GM10847 (cell line): ENCODE results near the gene BAK1.

ENCODE experiments used
- POLR2A ChIP-seq: IDR thresholded peaks from 2 replicates; pipeline ENCODE4 v1.6.1; 2011; ENCODE audit not compliant: insufficient read length; ENCODE audit errors: extremely low read depth

BAK1 gene

DNA sequence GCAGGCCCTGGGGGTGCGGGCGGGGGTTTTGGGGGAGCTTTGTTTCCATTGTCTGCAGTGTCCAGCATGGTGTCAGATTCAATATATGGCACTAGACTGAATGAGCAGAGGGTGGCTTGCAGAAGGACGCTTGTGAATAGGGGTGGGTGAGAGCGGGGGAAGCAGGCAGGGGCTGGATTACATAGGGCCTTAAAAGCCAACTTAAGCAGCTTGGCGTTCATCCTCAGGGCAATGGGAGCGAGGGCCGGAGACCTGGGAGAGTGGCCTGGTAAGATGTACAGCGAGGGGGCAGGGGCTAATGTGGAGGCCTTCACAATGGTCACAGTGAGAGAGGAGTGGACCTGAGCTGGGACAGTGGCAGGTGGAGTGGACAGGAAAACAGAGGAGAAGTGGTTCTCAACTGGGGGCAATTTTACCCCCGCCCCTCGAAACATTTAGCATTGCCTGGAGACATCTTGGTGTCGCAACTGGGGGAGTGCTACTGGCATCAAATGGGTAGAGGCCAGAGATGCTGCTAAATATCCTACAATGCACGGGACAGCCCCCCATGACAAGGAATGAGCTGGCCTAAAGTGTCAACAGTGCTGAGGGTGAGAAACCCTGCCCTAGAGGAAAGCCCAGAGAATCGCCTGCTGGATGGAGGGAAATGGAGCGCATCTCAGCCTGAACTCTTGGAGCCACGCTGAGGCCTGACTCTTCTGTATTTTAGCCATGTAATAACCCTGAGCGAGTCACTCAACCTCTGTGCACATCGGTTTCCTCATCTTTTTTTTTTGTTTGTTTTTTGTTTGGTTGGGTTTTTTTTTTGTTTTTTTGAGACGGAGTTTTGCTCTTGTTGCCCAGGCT is 15.1 kb upstream of the BAK1 start:
- TF ChIP-seq POLR2A, result no peak

DNA sequence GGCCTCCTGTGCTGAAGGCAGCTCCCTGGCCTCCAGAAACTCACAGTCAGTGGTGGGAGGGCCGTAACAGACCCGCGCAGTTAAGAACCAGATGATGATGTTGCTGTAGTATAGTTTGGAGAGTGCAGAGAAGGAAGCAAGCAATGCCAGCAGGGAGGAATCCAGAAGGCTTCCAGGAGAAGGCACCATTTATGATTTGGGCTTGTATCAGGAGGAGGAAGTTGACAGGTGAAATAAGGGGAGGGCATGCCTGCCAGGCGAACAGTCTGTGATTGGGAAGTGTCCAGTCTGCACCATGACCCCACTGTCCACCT is 13.3 kb upstream of the BAK1 start:
- no peak for TF ChIP-seq POLR2A

DNA sequence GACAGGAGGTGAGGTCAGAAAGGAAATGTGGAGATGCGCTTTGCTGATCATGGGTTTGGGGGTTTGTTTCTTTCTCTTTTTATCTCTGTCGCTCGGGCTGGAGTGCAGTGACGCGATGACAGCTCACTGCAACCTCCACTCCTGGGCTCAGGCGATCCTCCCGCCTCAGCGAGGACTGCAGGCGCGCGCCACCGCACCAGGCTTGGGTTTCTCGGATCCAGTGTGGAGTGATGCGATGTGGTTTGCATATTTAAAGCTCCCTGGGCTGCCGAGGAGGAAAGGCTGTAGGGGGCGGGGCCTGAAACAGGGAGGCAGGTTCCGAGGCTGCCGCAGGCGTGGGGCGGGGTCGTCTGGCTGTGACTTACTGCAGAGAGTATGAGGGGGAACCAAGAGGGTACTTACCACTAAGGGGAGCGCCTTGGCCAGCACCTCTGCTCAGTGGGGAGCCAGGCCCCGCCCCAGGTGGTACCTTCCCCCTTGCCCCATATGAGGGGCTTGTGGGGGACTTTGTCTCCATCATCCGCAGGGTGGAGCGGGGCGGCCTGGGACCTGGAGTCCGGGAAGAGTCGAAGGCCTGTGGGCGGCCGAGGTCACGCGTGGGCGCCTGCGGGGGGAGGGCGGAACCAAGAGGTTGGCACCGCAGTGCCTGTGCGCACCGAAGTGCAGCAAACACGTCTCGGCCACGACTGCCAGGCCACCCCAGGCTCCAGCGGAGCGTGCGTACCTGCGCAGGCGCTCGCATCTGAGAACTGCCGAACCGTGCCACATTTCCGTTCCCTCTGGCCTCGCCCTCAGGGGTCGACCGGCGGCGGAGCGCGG is 12.7 kb upstream of the BAK1 start:
- no peak for TF ChIP-seq POLR2A

DNA sequence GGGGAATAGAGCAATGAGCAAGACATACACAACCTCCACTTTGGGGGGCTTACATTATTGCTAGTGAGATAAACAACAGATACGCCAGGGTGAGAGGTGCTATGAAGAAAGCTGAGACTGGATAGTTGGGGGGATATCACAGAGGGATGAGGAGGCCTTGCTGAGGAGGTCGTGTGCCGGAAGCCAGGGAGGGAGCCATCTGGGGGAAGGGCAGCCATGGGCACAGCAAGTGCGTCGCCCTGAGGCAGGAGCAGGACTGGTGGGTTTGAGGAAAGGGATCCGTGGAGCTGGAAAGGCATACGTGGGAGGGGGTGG is 12.2 kb upstream of the BAK1 start:
- TF ChIP-seq POLR2A, result no peak

DNA sequence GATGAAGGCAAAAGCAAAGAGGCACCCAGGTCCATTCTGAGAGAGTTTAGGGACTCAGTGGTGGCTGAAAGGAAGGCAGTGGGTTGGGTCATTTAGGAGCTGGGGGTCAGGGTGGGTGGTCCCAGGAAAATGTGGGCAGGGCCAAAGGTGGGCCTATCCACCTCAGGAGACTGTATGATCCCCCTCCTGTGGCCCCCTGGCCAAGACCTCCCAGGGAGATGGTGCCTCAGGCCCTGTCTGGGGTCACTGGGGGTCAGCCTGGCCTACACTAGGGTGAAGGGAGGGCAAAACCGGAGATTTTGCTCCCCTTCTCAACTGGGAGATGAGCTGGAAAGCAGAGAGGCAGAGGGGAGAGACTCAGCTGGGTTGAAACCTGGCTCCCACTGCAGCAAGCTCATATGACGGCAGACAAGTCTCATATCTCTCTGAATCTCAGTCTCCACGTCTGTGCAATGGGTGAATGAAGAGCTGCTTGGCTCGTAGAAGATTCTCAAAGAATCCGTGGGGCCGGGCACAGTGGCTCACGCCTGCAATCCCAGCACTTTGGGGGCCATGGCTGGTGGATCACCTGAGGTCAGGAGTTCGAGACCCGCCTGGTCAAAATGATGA is 11.5 kb upstream of the BAK1 start:
- no peak for TF ChIP-seq POLR2A

GRCh38 chr6:33590531-33591198 is 10.6 kb upstream of the BAK1 start:
- no peak for TF ChIP-seq POLR2A

DNA sequence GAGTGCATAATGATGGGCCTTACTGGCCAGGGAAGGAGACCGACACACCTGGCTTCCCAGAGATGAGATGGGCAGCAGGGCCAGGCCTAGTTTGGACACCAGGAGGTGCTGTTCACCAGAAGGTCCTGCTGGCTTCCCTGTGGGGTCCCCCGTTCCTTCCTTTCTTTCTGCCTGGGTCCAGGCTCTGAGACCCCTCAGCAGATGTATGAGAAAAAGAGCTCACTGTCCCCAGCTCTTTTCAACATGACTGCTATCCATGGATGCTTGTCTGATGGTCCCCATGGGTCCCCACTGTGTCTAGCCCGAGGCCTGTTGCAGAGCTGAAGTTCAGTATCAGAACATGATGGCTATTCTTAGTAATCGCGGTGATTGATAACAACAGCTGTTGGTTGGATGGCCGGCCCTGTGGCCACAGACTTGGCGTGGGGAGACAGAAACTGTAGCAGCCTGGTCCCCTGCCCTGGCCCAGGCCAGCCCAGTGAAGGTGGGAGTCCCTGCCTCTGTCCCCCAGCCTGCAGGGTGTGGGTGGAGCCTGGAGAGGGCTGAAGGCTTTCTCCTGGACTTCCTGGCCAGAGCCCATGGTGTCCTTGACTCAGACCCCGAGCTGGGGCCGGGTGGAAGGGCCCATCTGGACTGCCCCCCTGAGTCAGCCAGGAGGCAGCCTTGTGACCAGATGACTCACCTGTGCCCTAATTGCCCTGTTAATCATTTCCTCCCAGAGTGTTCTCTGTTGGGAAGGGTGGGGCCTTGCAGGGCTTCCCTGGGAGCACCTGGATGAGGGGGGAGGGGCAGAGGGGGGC is 9.9 kb upstream of the BAK1 start:
- TF ChIP-seq POLR2A, result no peak

DNA sequence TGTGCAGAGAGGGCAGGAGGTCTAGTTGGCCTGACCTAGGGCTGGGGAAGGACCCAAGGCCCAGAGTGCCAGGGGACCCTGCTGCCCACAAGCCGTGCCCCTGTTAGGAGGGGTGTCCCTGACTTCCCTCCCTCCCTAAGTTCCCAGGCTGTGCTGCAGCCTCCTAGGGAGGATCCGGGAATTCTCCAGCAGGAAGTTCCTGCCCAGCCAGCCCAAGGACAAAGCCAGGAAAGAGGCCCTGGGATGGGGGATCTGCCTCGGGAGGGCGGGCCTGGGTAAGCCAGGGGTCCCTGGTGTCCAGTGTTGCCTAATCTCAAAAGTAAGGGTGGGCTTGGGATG is 9.3 kb upstream of the BAK1 start:
- no peak for TF ChIP-seq POLR2A

- TF ChIP-seq POLR2A, result no peak
Measured at GRCh38 chr6:33588894-33589293, 8.8 kb upstream of the BAK1 start.

- no peak for TF ChIP-seq POLR2A
Measured at GRCh38 chr6:33587529-33587928, 7.5 kb upstream of the BAK1 start.

GRCh38 chr6:33586108-33586640 is 6.1 kb upstream of the BAK1 start:
- TF ChIP-seq POLR2A, result no peak

GRCh38 chr6:33585403-33586107 is 5.5 kb upstream of the BAK1 start:
- TF ChIP-seq POLR2A, result no peak

DNA sequence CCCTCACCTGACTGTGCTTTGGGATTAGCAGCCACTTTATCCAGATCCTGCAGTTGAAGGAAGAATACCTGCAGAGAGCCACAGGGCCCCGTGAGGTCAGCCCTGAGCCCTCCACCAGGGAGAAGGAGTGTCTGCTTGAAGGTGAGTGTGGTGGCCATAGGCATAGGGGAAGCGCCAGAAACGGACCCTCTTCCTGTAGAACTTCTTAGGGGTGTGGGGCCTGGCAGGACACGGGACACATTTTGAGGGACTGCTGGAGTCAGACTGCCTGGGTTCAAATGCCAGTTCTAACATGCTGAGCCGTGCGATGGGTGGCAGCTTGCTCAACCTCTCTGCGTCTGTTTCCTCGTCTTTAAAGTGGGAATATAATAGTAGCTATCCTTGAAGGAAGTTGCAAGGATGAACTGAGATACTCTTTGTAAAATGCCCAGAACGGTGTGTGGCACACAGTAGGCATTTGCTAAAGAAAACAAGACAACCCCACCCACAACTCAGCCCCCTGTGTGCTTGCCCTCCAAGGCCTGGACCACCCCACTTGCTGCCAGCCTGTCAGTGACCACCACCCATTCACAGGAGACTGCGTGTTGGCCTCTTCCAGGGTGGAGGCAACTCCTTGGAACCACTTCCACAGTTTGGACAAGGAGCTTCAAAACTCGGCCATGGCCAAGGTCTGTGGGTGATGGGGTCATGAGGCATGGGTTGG is 4.8 kb upstream of the BAK1 start:
- TF ChIP-seq POLR2A, result no peak

DNA sequence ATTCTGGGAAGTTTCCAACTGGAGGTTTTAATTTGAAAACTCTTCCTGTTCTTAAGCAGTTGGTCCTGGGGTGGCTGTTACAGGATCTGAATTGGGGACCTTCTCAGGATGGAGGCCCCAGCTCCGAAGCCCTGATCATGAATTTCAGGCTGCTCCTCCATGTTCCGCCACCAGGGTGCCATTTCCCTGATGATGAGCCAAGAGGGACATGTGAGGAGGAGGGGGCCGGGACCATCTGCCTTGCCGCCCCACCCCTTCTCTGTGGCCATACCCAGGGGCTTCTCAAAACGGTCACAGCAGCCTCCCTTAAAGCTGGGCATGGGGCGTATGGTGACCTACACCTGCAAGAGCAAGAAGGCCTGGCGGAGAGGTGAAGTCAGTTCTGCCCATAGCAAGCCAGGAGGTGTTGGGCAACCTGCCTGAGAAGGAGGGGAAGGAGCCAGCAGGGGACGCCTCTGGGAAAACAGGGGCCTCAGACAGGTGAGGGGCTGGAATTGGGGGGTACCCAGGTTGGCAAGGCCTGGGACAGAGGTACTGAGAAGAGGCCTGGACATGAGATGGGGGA is 3.6 kb upstream of the BAK1 start:
- TF ChIP-seq POLR2A, result no peak

GRCh38 chr6:33581186-33581585 is 1.1 kb upstream of the BAK1 start:
- TF ChIP-seq POLR2A, result no peak
